ENCODE data around the gene PGM2. TPM values are rescaled to one million over a fixed set of nuclear protein-coding genes. Genes with fewer than 3 reads are reported as not detected.
"Not testable (repeated sequence)": the region's sequence is repeated elsewhere in the genome, so short reads cannot be mapped to it uniquely, and the experiment has no call there.

PGM2 gene
- 10 to 100 TPM; 11.1 to 30.6 (median 14.1) TPM for total RNA-seq

DNA sequence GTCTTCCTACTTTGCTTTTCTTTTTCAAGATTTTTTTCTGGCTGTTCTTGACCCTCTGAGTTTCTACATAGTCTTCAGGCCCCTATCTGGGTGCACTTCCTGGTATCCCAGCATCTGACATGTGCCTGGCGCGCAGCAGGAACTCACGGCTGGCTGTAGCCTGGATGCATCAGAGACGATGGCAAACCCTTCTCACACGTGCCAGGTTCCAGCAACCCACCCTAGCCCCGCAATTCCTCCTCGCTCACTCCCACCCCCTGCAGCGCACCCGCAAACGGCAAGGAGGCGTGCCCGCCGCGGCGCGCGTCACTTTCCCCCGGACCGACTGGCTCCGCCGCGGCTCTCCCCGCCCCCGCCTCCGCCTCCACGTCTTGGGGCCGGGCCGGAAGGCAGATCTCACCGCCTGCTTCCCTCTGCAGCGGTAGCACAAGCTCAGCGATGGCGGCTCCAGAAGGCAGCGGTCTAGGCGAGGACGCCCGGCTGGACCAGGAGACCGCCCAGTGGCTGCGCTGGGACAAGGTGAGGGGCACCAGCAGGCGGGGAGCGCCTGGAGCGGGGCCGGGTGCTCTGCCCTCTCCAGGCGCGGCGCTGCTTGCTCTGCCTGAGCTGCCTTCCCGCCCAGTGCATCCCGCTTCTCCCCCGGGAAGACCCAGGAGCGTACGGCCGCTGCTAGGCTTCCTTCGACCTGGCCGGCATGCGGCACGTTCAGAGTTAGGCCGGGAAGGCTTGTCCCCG is at the start of gene PGM2:
Gene PGM2, plus strand, starts transcription at position 392 of the 735 bp plus-strand sequence. Its CDS starts 47 bp downstream, at position 439.
- TF ChIP-seq EP300 (IDR thresholded peaks at IDR 0.05) = peak in 1 of 4 donors; percentile 52
- peak; percentile 76 to 96 for TF ChIP-seq POLR2AphosphoS5 (IDR thresholded peaks at IDR 0.05)
- TF ChIP-seq, protein P1, sequence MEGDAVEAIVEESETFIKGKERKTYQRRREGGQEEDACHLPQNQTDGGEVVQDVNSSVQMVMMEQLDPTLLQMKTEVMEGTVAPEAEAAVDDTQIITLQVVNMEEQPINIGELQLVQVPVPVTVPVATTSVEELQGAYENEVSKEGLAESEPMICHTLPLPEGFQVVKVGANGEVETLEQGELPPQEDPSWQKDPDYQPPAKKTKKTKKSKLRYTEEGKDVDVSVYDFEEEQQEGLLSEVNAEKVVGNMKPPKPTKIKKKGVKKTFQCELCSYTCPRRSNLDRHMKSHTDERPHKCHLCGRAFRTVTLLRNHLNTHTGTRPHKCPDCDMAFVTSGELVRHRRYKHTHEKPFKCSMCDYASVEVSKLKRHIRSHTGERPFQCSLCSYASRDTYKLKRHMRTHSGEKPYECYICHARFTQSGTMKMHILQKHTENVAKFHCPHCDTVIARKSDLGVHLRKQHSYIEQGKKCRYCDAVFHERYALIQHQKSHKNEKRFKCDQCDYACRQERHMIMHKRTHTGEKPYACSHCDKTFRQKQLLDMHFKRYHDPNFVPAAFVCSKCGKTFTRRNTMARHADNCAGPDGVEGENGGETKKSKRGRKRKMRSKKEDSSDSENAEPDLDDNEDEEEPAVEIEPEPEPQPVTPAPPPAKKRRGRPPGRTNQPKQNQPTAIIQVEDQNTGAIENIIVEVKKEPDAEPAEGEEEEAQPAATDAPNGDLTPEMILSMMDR (IDR thresholded peaks at IDR 0.05) = peak in 2 of 6 experiments; percentile 5 to 11
- peak in 3 of 4 donors; percentile 77 to 89 (median 86) for TF ChIP-seq POLR2A (IDR thresholded peaks at IDR 0.05)
- H3K9me3 ChIP-seq = no peaks in the 10 kb centered on the region
- H3K36me3 ChIP-seq = peaks cover 0 to 10% (median 8%) of the 10 kb centered on the region in 4 donors
- no peaks in the 10 kb centered on the region for H3K27me3 ChIP-seq
- peak within 1 kb of the TSS; percentile 70 to 94 (median 78) for H3K27ac ChIP-seq
- ATAC-seq (ENCODE audit: low FRiP score in 2 of 2) (peak; percentile 97 to 99), DNase-seq (peak; percentile 92 to 98)
- peaks cover 12 to 24% (median 20%) of the 10 kb centered on the region in 4 donors for H3K4me1 ChIP-seq
- WGBS, 2 donors = 0 to 1% methylated on average over 27 to 29 of the region's 57 CpGs
- peak within 1 kb of the TSS; percentile 72 to 89 (median 82) for H3K4me3 ChIP-seq

DNA sequence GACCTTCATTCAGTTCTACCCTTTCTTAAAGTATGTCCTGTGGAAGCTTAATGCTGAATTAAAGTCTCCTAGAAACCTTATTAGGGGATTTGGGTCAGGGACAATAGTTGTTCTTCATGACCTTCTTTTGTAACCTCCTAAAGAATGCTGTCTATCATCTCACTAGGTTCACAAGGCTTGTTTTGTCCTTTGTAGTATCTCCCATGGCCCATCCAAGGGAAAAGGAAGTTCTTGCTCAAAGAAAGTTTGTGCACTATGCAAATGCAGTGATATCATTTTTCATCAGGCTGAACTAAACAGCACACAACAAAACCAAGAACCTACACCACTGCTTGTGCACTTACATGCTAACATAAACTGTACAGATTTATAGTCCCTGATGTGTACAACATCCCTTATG is 46.6 kb upstream of the PGM2 start:
- DNase-seq (no peak), ATAC-seq (ENCODE audit: low FRiP score in 2 of 2) (no peak)
- H3K4me3 ChIP-seq = no peak overlapping the region
- no peaks in the 10 kb centered on the region for H3K4me1 ChIP-seq
- H3K27me3 ChIP-seq = no peaks in the 10 kb centered on the region
- TF ChIP-seq, protein P1 (IDR thresholded peaks at IDR 0.05) = no peak
- TF ChIP-seq POLR2AphosphoS5 (IDR thresholded peaks at IDR 0.05) = no peak
- no peak for TF ChIP-seq EP300 (IDR thresholded peaks at IDR 0.05)
- no peak for TF ChIP-seq POLR2A (IDR thresholded peaks at IDR 0.05)
- no peaks in the 10 kb centered on the region for H3K9me3 ChIP-seq
- no peaks in the 10 kb centered on the region for H3K36me3 ChIP-seq
- no peak overlapping the region for H3K27ac ChIP-seq

DNA sequence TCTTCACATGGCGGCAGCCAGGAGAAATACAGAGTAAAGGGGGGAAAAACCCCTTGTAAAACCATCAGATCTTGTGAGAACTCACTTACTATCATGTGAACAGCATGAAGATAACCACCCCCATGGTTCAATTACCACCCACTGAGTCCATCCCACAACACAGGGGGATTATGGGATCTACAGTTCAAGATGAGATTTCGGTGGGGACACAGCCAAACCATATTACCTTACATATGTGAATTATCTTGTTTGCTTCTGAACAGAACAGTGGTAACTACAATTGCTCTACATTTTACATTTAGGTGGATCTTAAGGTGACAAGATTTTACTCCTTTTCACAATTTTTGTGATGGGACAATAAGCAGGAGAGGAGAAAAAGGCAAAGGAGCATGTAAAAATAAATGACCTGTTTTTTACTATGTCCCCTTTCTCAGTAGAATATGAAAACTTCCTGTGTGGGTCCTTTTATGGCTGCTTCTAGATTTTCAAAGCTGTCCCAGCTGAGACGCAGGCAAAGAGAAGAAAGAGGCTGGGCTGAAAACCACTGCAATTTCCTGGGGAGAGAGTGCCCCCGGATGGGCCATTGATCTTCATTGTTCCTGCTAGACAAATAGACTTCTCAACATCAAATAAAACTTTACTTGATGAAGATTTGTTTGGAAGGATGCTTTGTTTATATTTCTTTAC is 45.9 kb upstream of the PGM2 start:
- Histone ChIP-seq H3K4me3 (no peak overlapping the region), H3K9me3 (no peaks in the 10 kb centered on the region), H3K27me3 (no peaks in the 10 kb centered on the region), H3K36me3 (no peaks in the 10 kb centered on the region), H3K27ac (no peak overlapping the region), H3K4me1 (no peaks in the 10 kb centered on the region)
- ATAC-seq (ENCODE audit: low FRiP score in 2 of 2) (no peak), DNase-seq (no peak)
- TF ChIP-seq POLR2A (IDR thresholded peaks at IDR 0.05) (no peak), POLR2AphosphoS5 (IDR thresholded peaks at IDR 0.05) (no peak), EP300 (IDR thresholded peaks at IDR 0.05) (no peak)
- TF ChIP-seq, protein P1 (IDR thresholded peaks at IDR 0.05) = no peak
- 56 to 59% methylated on average over 4 of the region's 4 CpGs for WGBS, 2 donors

DNA sequence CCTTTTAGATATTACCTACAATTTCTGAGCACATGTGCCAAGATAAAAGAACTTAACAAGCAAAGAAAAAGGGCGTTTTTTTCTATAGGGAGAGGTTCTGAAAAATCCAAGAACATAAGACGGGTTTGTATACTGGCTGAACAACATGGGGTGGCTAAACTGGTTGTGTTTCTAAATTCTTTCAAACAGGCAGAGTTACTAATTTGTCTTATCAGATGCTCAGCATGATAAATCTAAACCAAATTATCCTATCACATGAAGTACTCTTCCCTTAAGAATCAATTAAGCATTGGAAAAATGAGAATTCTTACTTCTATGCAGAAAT is 45.4 kb upstream of the PGM2 start:
- Histone ChIP-seq H3K9me3 (no peaks in the 10 kb centered on the region), H3K27me3 (no peaks in the 10 kb centered on the region), H3K4me1 (no peaks in the 10 kb centered on the region), H3K36me3 (no peaks in the 10 kb centered on the region), H3K27ac (no peak overlapping the region), H3K4me3 (no peak overlapping the region)
- no peak for ATAC-seq (ENCODE audit: low FRiP score in 2 of 2)
- TF ChIP-seq POLR2A (IDR thresholded peaks at IDR 0.05) (no peak), POLR2AphosphoS5 (IDR thresholded peaks at IDR 0.05) (no peak), EP300 (IDR thresholded peaks at IDR 0.05) (no peak)
- TF ChIP-seq, protein P1 (IDR thresholded peaks at IDR 0.05) = no peak
- DNase-seq = no peak
- 57% methylated on average over 2 of the region's 2 CpGs for WGBS, 2 donors

DNA sequence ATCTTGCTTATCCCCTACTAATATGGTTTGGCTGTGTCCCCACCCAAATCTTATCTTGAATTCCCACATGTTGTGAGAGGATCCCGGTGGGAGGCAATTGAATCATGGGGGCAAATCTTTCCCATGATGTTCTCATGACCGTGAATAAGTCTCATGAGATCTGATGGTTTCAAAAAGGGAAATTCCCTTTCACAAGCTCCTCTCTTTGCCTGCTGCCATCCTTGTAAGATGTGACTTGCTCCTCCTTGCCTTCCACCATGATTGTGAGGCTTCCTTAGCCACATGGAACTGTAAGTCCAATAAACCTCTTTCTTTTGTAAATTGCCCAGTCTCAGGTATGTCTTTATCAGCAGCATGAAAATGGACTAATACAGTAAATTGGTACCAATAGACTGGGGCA is 40.2 kb upstream of the PGM2 start:
- H3K27ac ChIP-seq; H3K36me3 ChIP-seq; DNase-seq; H3K9me3 ChIP-seq; H3K4me1 ChIP-seq; H3K4me3 ChIP-seq; H3K27me3 ChIP-seq; ATAC-seq (ENCODE audit: low FRiP score in 2 of 2): not testable (repeated sequence)
- WGBS, 2 donors = 79 to 100% methylated on average over 2 of the region's 2 CpGs

DNA sequence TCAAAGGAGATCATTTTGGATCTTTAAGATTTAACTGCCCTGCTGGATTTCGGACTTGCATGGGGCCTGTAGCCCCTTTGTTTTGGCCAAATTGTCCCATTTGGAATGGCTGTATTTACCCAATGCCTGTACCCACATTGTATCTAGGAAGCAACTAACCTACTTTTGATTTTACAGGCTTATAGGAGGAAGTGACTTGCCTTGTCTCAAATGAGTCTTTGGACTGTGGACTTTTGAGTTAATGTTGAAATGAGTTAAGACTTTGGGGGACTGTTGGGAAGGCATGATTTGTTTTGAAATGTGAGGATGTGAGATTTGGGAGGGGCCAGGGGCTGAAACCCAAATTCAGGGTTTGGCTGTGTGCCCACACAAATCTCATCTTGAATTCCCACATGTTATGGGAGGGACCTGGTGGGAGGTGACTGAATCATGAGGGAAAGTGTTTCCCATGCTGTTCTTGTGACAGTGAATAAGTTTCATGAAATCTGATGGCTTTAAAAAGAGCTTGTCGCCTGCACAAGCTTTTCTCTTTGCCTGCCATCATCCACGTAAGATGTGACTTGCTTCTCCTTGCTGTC is 38.5 kb upstream of the PGM2 start:
- not testable (repeated sequence) for H3K4me3 ChIP-seq; ATAC-seq (ENCODE audit: low FRiP score in 2 of 2); H3K9me3 ChIP-seq; H3K4me1 ChIP-seq; H3K27ac ChIP-seq; H3K36me3 ChIP-seq; DNase-seq; H3K27me3 ChIP-seq
- 94 to 97% methylated on average over 3 of the region's 3 CpGs for WGBS, 2 donors

Data from upper lobe of left lung (tissue), 6 donors.